Spleen (tissue), 7 donors: Measurements from ENCODE around the gene VEPH1.

ENCODE experiments used
- POLR2A ChIP-seq, 3 donors: fragments of 450-650 bp; IDR thresholded peaks; one replicate each; pipeline ENCODE4 v1.5.1; 2017; ENCODE audit warnings: antibody characterized with exemption in 3 of 3, mild to moderate bottlenecking in 1 of 3
- TF ChIP-seq, protein P1 (sequence below), 11 experiments: fragments of 200-600 bp in 7 of 11; fragments of 450-650 bp in 4 of 11; sonication (generic) in 4 of 11; IDR thresholded peaks in 8 of 11; conservative IDR thresholded peaks in 3 of 11; 1 replicate in 7 of 11; 2 replicates in 4 of 11; pipeline versions ENCODE4 v1.4.0 to v1.8.0; 2016 to 2021; ENCODE audit warnings: antibody characterized with exemption in 11 of 11, inconsistent platforms in 4 of 11, mild to moderate bottlenecking in 1 of 11
- donor health status: DM: no; HTN: no; CAD: no; lungs with moderate emphysema.
- donor health status: DM: no; HTN: no; CAD: no.
- donor health status: DM: no; HTN: no; CAD: no.

DNA sequence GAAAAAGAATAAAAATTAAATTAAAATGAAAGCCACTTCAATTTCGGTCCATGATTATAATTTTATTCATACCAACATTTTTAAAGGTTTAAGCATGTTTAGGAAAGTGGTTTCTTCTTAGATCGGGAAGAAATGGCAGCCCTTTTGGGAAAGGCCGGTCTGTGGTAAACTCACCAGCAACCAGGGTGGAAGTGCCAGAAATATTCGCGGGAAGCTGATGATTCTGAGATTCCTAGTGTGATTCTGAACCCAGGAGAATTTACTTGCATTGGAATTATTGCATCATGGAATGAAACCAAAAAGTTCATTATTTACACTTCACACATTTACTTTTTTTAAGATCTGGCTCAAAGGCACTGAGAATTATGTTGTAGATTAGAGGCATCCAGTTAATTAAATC, 246.1 kb downstream of the VEPH1 start:
- no peak for TF ChIP-seq POLR2A (IDR thresholded peaks at IDR 0.05)
- TF ChIP-seq, protein P1, sequence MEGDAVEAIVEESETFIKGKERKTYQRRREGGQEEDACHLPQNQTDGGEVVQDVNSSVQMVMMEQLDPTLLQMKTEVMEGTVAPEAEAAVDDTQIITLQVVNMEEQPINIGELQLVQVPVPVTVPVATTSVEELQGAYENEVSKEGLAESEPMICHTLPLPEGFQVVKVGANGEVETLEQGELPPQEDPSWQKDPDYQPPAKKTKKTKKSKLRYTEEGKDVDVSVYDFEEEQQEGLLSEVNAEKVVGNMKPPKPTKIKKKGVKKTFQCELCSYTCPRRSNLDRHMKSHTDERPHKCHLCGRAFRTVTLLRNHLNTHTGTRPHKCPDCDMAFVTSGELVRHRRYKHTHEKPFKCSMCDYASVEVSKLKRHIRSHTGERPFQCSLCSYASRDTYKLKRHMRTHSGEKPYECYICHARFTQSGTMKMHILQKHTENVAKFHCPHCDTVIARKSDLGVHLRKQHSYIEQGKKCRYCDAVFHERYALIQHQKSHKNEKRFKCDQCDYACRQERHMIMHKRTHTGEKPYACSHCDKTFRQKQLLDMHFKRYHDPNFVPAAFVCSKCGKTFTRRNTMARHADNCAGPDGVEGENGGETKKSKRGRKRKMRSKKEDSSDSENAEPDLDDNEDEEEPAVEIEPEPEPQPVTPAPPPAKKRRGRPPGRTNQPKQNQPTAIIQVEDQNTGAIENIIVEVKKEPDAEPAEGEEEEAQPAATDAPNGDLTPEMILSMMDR (IDR thresholded peaks at IDR 0.05 in 8 of 11, conservative IDR thresholded peaks at IDR 0.05 in 3 of 11), result no peak
